ENCODE results near the gene MPPED1.

MPPED1 gene

DNA sequence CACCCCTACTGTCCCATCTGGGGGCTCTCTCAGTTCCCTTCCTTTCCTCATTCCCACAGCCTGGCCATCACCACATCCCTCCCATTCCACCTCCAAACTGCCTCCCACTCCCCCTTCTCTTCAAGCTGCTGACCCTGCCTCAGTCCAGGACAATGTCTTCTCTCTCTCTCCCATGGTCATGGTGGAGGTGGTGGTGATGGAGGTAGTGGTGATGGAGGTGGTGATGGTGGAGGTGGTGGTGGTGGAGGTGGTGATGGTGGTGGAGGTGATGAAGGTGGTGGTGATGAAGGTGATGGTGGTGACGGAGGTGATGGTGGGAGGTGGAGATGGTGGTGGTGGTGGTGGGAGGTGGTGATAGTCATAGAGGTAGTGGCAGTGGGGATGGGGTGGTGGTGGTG is 87.0 kb downstream of the MPPED1 start:
- DNase-seq (no peak), ATAC-seq (no peak)

- ATAC-seq (no peak), DNase-seq (no peak)
Observed at GRCh38 chr22:43500792-43501785, 89.3 kb downstream of the MPPED1 start.

GRCh38 chr22:43501878-43502277 is 90.1 kb downstream of the MPPED1 start:
- ATAC-seq: no peak

GRCh38 chr22:43502306-43502874 is 90.6 kb downstream of the MPPED1 start:
- no peak for DNase-seq
- no peak for ATAC-seq

More at GRCh38 chr22:43501878-43502277, 90.1 kb downstream of the MPPED1 start:
- no peak for DNase-seq

- ATAC-seq (no peak), DNase-seq (no peak)
Observed at GRCh38 chr22:43504068-43504467, 92.3 kb downstream of the MPPED1 start.

GRCh38 chr22:43504666-43505261 is 93.0 kb downstream of the MPPED1 start:
- no peak for DNase-seq
- ATAC-seq: no peak

DNA sequence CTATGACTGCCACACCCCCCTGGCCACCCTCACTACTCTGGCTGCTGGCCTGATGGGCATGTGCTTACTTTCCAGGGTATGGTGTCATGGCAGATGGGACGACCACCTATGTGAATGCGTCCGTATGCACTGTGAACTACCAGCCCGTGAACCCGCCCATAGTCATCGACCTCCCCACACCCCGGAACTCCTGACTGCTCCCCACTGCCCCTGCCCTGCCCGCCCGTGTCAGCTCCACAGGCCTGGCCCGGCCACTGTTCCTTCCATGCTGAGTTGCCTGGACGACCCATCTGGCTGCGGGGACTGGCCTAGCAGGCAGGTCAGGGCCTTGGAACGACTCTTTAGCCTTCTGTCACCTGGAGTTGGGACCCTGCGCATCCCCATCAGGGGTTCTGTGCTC is 93.6 kb downstream of the MPPED1 start:
- DNase-seq: no peak
- no peak for ATAC-seq

DNA sequence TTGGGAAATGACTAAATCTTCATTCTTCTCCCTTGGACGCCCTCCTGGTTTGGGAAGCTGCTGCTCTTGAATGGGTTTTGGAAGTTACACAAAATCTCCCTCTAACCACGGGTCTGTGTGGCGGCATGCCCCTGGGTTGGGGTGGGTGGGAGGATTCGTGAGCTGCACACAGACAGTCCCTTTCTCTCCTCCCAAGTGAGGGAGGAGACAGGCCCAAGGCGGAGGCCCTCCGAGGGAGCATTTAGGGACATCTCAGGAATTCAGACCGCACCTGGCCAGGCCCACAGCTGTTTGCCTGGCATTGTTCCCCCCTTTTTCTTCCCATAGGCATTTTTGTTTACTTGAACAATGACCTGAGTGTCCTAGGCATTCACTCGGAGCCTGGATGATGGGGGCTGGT is 94.1 kb downstream of the MPPED1 start:
- ATAC-seq (no peak), DNase-seq (no peak)

DNA sequence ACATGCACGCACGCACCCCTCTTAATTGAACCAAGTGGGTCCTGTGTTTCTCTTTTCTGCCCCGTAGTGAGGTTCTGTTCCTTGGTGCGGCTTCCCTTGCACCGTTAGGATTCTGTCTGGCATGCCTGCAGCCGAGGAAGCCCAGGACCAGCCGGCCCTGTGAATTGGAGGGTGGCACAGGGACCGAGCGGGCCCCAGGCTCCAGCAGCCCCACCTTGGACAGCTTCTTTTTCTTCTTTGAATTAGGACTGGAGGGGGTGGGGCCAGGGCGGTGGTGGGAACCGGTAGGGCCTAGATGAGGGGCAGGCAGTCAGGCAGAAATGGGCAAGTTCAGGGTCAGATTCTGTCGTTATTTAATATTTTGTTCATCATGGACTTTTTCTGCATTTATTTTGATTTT is 94.7 kb downstream of the MPPED1 start:
- ATAC-seq: no peak
- no peak for DNase-seq

DNA sequence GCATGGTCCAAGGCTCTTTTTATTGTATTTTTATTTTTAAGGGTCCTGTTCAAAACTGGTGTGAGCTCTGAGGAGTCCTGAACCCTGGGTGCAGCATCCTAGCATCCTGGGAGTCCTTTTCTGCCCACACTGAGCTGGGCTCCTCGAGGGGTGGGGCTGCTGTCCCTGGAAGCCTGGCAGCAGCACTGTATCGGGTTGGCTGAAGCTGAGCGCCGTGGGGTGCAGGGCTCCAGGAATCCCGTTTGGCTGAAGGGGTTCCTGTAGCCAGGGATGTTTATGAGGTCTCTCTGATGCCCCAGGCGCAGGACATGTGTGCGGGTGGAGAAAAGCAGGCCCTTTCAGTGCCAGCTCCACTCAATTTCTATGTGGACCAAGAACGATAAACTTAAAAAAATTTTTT is 95.4 kb downstream of the MPPED1 start:
- ATAC-seq: no peak
- DNase-seq: no peak

- DNase-seq (no peak), ATAC-seq (no peak)
Observed at GRCh38 chr22:43508489-43508888, 96.7 kb downstream of the MPPED1 start.

- ATAC-seq: no peak
- DNase-seq: no peak
Observed at GRCh38 chr22:43509337-43509736, 97.5 kb downstream of the MPPED1 start.

- no peak for ATAC-seq
Observed at GRCh38 chr22:43510281-43511070, 98.7 kb downstream of the MPPED1 start.

GRCh38 chr22:43511276-43511910 is 99.6 kb downstream of the MPPED1 start:
- ATAC-seq (no peak), DNase-seq (no peak)

More at GRCh38 chr22:43510281-43511070, 98.7 kb downstream of the MPPED1 start:
- DNase-seq: no peak

GRCh38 chr22:43512279-43512678 is 100.5 kb downstream of the MPPED1 start:
- ATAC-seq (no peak), DNase-seq (no peak)

GRCh38 chr22:43514476-43515157 is 102.8 kb downstream of the MPPED1 start:
- DNase-seq (no peak), ATAC-seq (no peak)

DNA sequence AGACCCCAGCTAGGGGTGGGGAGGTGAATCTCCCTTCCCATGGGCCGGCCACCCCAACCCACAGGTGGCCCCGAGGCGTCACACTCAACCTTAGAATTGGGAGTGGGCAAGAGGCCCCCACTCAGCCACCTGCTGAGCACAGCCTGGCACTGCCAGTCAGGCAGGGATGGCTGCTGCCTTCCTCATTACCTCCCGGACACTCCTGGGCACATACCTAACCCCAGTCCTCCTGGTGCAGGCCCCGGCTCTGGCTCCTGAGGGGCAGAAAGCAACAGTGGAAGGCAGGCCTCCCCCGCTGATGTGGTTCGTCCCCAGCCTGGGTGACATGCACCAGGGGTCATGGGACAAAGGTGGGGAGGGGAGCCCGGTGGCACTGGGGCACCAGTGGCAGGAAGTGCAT is 103.6 kb downstream of the MPPED1 start:
- ATAC-seq: no peak
- no peak for DNase-seq

GRCh38 chr22:43515902-43516301 is 104.1 kb downstream of the MPPED1 start:
- DNase-seq (no peak), ATAC-seq (no peak)

- no peak for ATAC-seq
- no peak for DNase-seq
Observed at GRCh38 chr22:43516386-43516785, 104.6 kb downstream of the MPPED1 start.

- DNase-seq (no peak), ATAC-seq (no peak)
Observed at GRCh38 chr22:43516996-43517635, 105.3 kb downstream of the MPPED1 start.

GRCh38 chr22:43520632-43521039 is 108.8 kb downstream of the MPPED1 start:
- ATAC-seq (peak; percentile 85), DNase-seq (no peak)

Data from stimulated activated naive CD8-positive, alpha-beta T cell treated with anti-CD3 and anti-CD28 coated beads, Interleukin-15, Interleukin-2, amounts not matched to agents 100 U/mL and 50 U/mL, for 24 hours (primary cell).